ENCODE measurements around the gene SPTLC2. TPM values are rescaled to one million over a fixed set of nuclear protein-coding genes. Genes with fewer than 3 reads are reported as not detected.

The SPTLC2 gene
- total RNA-seq, 1 donor from 2014 or later: 27.3 TPM

DNA sequence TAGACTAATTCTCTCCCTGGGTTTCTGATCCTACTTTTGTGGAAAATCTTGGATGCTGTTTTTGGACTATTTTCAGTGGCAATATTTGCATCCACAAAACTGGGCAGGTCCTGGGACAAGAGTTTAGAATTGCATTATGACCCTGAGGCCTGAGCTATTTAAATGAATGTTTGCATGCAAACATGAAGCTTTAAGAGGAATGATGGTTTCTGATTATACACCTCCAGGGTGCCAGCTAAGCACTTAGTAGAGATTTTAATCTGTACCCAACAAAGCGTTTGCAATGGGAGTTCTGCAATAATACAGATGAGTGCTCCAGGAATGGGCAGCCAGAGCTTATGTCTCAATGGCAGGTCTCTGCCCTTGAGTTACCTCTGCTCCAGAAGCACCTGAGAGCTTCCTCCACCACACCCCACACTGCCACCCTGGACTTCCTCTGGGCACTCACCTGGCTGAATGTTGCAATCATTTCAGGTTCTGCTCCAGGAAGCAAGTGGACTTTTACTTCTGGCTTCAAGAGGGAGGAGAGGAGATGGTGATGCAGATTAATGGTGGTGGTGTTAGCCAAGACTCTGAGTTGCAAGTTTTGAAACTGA, 6.0 kb upstream of the SPTLC2 start:
- Mint-ChIP-seq H3K36me3 (ENCODE audit: low read depth) (peaks cover 2% of the 10 kb centered on the region), H3K27ac (ENCODE audit: unreplicated experiment) (no peak overlapping the region), H3K4me3 (no peak overlapping the region), H3K27me3 (ENCODE audit: low read depth) (peaks cover 39% of the 10 kb centered on the region), H3K4me1 (no peaks in the 10 kb centered on the region), H3K9me3 (peaks cover 2% of the 10 kb centered on the region)
- TF ChIP-seq CTCF (conservative IDR thresholded peaks at IDR 0.05): no peak
- no peak for DNase-seq (ENCODE audit: low read depth, low spot score)

GRCh38 chr14:77620222-77620870, 3.9 kb upstream of the SPTLC2 start:
- Mint-ChIP-seq H3K27me3 (ENCODE audit: low read depth) (peaks cover 44% of the 10 kb centered on the region), H3K4me3 (no peak overlapping the region), H3K4me1 (peaks cover 12% of the 10 kb centered on the region), H3K27ac (ENCODE audit: unreplicated experiment) (no peak overlapping the region), H3K36me3 (ENCODE audit: low read depth) (no peaks in the 10 kb centered on the region), H3K9me3 (peaks cover 4% of the 10 kb centered on the region)
- no peak for DNase-seq (ENCODE audit: low read depth, low spot score)
- no peak for TF ChIP-seq CTCF (conservative IDR thresholded peaks at IDR 0.05)

- no peak for DNase-seq (ENCODE audit: low read depth, low spot score)
- Mint-ChIP-seq H3K4me3 (no peak overlapping the region), H3K27me3 (ENCODE audit: low read depth) (peaks cover 44% of the 10 kb centered on the region), H3K27ac (ENCODE audit: unreplicated experiment) (no peak overlapping the region), H3K4me1 (peaks cover 19% of the 10 kb centered on the region), H3K36me3 (ENCODE audit: low read depth) (peaks cover 3% of the 10 kb centered on the region), H3K9me3 (peaks cover 4% of the 10 kb centered on the region)
- TF ChIP-seq CTCF (conservative IDR thresholded peaks at IDR 0.05): no peak
Observed at GRCh38 chr14:77618381-77618970, 2.0 kb upstream of the SPTLC2 start.

DNA sequence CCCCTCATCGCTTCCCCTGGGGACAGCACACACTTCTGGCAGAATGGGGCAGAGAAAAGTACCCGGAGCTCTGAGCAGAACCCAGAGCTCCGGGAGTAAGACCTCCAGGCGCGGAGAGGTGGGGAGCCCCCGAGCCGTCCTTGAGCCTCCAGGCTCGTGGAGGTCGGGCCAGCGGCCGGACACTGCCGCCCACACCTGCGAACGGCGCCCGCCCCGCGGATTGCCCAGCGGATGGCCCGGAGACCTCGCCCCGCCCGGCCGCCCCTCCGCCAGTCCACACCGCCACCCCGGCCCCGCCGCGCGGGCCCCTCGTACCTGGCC, 344 bp downstream of the SPTLC2 start:
- peaks cover 3% of the 10 kb centered on the region for H3K36me3 Mint-ChIP-seq (ENCODE audit: low read depth)
- no peak for TF ChIP-seq CTCF (conservative IDR thresholded peaks at IDR 0.05)
- peaks cover 32% of the 10 kb centered on the region for H3K27me3 Mint-ChIP-seq (ENCODE audit: low read depth)
- no peak for DNase-seq (ENCODE audit: low read depth, low spot score)
- peak overlapping the region; percentile 93 for H3K4me3 Mint-ChIP-seq
- no peak overlapping the region for H3K27ac Mint-ChIP-seq (ENCODE audit: unreplicated experiment)
- peaks cover 4% of the 10 kb centered on the region for H3K9me3 Mint-ChIP-seq
- H3K4me1 Mint-ChIP-seq: peaks cover 23% of the 10 kb centered on the region

- Mint-ChIP-seq H3K9me3 (peaks cover 4% of the 10 kb centered on the region), H3K4me3 (peak overlapping the region; percentile 90), H3K4me1 (peaks cover 23% of the 10 kb centered on the region), H3K27me3 (ENCODE audit: low read depth) (peaks cover 30% of the 10 kb centered on the region), H3K36me3 (ENCODE audit: low read depth) (peaks cover 3% of the 10 kb centered on the region), H3K27ac (ENCODE audit: unreplicated experiment) (no peak overlapping the region)
- TF ChIP-seq CTCF (conservative IDR thresholded peaks at IDR 0.05): no peak
- no peak for DNase-seq (ENCODE audit: low read depth, low spot score)
Observed at GRCh38 chr14:77615361-77616132, 890 bp downstream of the SPTLC2 start.

All from neural crest cell (in vitro differentiated cells).